ENCODE measurements around the gene TMEM165. TPM values are rescaled to one million over a fixed set of nuclear protein-coding genes. Genes with fewer than 3 reads are reported as not detected.

Gene TMEM165
- polyA plus RNA-seq, 1 donor (not counting 4 experiments of a cell fraction or from before 2014, with no cell fraction given) = 132 TPM

DNA sequence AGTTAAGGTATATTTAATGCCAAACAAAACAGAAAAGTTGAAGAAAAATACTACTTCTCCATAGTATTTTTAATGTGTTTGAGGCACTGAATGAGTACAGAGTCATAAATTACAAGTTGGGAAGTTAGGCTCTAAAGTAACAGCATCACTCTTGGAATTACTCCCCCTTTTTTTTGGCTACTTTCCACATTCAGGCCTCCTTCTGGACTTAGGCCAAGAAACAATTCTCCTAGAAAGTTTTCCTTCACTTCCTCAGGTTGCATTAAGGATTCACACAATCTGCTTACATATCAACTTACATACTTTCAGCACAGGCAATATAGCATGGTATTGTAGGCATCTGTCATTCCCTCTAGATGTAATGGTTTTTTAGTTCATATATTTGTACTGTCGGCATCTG is 52.1 kb downstream of the TMEM165 start:
- Histone ChIP-seq H3K9ac (ENCODE audit: control insufficient read depth, extremely low read depth, insufficient read depth, low read length) (no peak overlapping the region), H3K9me3 (ENCODE audit: control insufficient read depth, low read depth, low read length) (no peaks in the 10 kb centered on the region), H3K4me3 (ENCODE audit: control insufficient read depth in 2 of 3, extremely low read depth in 1 of 3, insufficient read depth in 2 of 3, low read depth in 1 of 3, low read length in 3 of 3) (no peak overlapping the region), H4K20me1 (ENCODE audit: control insufficient read depth, extremely low read depth, insufficient read depth, low read length) (no peaks in the 10 kb centered on the region), H3K79me2 (ENCODE audit: control insufficient read depth, insufficient read depth, low read length) (no peaks in the 10 kb centered on the region), H3K4me2 (ENCODE audit: control insufficient read depth, extremely low read depth, insufficient read depth, low read depth, low read length) (no peak overlapping the region), H3K36me3 (ENCODE audit: control insufficient read depth in 2 of 2, extremely low read depth in 1 of 2, insufficient read depth in 2 of 2, low read length in 2 of 2) (peaks cover 3 to 12% of the 10 kb centered on the region in 2 experiments), H3K27me3 (ENCODE audit: control insufficient read depth, extremely low read depth, insufficient read depth, low read length) (no peaks in the 10 kb centered on the region), H3K4me1 (ENCODE audit: control insufficient read depth, extremely low read depth, insufficient read depth, low read length) (peaks cover 3% of the 10 kb centered on the region), H2AFZ (ENCODE audit: control insufficient read depth, low read length) (no peak overlapping the region), H3K27ac (ENCODE audit: control insufficient read depth, insufficient read depth, low read length) (no peak overlapping the region), H3K9me1 (ENCODE audit: control insufficient read depth, extremely low read depth, insufficient read depth, low read length) (no peaks in the 10 kb centered on the region)
- FAIRE-seq (no peak), DNase-seq (ENCODE audit: low read depth, low spot score) (no peak)
- no peak for TF ChIP-seq EZH2 (IDR thresholded peaks at IDR 0.05; ENCODE audit: low read length)
- TF ChIP-seq, protein P1, sequence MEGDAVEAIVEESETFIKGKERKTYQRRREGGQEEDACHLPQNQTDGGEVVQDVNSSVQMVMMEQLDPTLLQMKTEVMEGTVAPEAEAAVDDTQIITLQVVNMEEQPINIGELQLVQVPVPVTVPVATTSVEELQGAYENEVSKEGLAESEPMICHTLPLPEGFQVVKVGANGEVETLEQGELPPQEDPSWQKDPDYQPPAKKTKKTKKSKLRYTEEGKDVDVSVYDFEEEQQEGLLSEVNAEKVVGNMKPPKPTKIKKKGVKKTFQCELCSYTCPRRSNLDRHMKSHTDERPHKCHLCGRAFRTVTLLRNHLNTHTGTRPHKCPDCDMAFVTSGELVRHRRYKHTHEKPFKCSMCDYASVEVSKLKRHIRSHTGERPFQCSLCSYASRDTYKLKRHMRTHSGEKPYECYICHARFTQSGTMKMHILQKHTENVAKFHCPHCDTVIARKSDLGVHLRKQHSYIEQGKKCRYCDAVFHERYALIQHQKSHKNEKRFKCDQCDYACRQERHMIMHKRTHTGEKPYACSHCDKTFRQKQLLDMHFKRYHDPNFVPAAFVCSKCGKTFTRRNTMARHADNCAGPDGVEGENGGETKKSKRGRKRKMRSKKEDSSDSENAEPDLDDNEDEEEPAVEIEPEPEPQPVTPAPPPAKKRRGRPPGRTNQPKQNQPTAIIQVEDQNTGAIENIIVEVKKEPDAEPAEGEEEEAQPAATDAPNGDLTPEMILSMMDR (optimal IDR thresholded peaks at IDR 0.05 in 1 of 3, IDR thresholded peaks at IDR 0.05 in 1 of 3, conservative IDR thresholded peaks at IDR 0.05 in 1 of 3; ENCODE audit: extremely low read depth in 1 of 3, insufficient read depth in 2 of 3, low read length in 3 of 3) = no peak
- dilution Hi-C loops (cut with MboI; ENCODE audit: extremely low pct_ligation_motif_present, low sequenced_read_pairs) = no loop called here

DNA sequence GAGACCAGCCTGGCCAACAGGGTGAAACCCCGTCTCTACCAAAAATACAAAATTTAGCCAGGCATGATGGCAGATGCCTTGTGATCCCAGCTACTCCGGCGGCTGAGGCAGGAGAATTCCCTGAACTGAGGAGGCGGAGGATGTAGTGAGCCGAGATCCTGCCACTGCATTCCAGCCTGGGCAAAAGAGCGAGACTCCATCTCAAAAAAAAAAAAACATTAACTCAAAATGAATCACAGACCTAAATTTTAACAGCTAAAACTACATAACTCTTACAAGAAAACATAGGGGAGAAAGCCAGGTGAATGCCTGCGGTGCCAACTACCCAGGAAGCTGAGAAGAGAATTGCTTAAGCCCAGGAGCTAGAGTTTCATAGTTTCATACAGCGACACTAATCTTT is 54.8 kb downstream of the TMEM165 start:
- H3K4me1 ChIP-seq (ENCODE audit: control insufficient read depth, extremely low read depth, insufficient read depth, low read length) = peaks cover 3% of the 10 kb centered on the region
- H3K9me1 ChIP-seq (ENCODE audit: control insufficient read depth, extremely low read depth, insufficient read depth, low read length) = no peaks in the 10 kb centered on the region
- no peaks in the 10 kb centered on the region for H3K27me3 ChIP-seq (ENCODE audit: control insufficient read depth, extremely low read depth, insufficient read depth, low read length)
- H3K79me2 ChIP-seq (ENCODE audit: control insufficient read depth, insufficient read depth, low read length) = no peaks in the 10 kb centered on the region
- no peaks in the 10 kb centered on the region for H4K20me1 ChIP-seq (ENCODE audit: control insufficient read depth, extremely low read depth, insufficient read depth, low read length)
- H3K36me3 ChIP-seq (ENCODE audit: control insufficient read depth in 2 of 2, extremely low read depth in 1 of 2, insufficient read depth in 2 of 2, low read length in 2 of 2) = peaks cover 7 to 10% of the 10 kb centered on the region in 2 experiments
- dilution Hi-C loops (cut with MboI; ENCODE audit: extremely low pct_ligation_motif_present, low sequenced_read_pairs) = no loop called here
- FAIRE-seq = no peak
- DNase-seq (ENCODE audit: low read depth, low spot score) = no peak
- H3K27ac ChIP-seq (ENCODE audit: control insufficient read depth, insufficient read depth, low read length) = no peak overlapping the region
- H3K4me2 ChIP-seq (ENCODE audit: control insufficient read depth, extremely low read depth, insufficient read depth, low read depth, low read length) = no peak overlapping the region
- no peak overlapping the region for H2AFZ ChIP-seq (ENCODE audit: control insufficient read depth, low read length)
- TF ChIP-seq, protein P1 (optimal IDR thresholded peaks at IDR 0.05 in 1 of 3, IDR thresholded peaks at IDR 0.05 in 1 of 3, conservative IDR thresholded peaks at IDR 0.05 in 1 of 3; ENCODE audit: extremely low read depth in 1 of 3, insufficient read depth in 2 of 3, low read length in 3 of 3) = no peak
- no peak overlapping the region for H3K4me3 ChIP-seq (ENCODE audit: control insufficient read depth in 2 of 3, extremely low read depth in 1 of 3, insufficient read depth in 2 of 3, low read depth in 1 of 3, low read length in 3 of 3)
- no peaks in the 10 kb centered on the region for H3K9me3 ChIP-seq (ENCODE audit: control insufficient read depth, low read depth, low read length)
- H3K9ac ChIP-seq (ENCODE audit: control insufficient read depth, extremely low read depth, insufficient read depth, low read length) = no peak overlapping the region

Data from keratinocyte (primary cell).